ENCODE data around the gene MYO5A. TPM values are rescaled to one million over a fixed set of nuclear protein-coding genes. Genes with fewer than 3 reads are reported as not detected.

The MYO5A gene
- total and polyA plus RNA-seq, 10 of the 15 experiments (the other 5 are each of a cell fraction or from before 2014, with no cell fraction given), result 4.2 to 42.9 (median 31.1) TPM

DNA sequence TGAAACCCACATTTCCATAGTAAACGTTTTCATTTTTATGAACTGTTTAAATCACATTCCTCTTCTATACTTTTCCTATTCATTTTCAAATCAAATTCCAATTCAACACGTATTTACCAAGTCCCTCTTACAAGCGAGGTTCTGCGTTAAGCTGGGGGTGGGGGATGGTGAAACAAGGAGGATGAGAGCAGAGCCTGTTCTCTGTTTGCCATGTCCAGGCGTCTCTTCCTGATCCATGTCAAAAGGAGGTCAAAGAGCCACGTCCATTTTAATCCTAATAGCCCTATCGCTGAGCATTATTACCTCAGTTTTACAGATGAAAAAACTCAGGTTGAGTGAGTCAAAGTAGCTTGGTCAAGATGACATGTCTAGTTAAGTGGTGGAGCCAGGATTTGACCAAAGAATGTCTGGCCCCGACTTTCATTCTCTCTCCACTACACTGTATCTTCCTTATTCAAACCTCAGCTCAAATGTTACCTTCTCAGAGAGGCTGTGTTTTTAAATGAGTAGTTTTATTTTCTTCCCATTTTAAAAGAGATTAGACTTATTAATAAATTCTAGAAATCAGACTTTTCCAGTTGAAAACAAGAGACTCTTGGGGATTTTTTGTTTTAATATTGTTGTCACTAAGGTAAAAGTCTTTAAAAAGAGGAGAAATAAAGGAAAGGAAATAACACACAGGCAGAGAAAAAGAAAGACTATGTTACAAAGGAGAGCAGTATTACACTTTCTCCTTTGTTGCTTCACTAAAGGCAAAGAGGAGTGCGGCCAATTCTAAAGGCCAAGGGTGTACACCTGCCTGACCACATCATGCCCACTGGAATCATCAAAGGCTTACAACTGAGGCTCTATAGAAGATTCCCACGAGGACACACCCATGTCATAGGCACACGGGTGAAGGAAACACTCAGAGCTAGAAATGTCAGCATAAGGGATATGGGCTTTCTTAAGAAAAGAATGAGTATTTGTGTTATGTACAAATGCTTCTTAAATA, 42.4 kb downstream of the MYO5A start:
- ChIA-PET POLR2A (no interaction called here), RAD21 (ENCODE audit: unreplicated experiment) (no interaction called here), CTCF (interaction anchor here (0.7 to 1.2 kb wide), 4 partner anchors 12 to 188 kb away, joined by 3 read pairs; no protein-coding TSS in a partner anchor), SMC1A (ENCODE audit: uncharacterized antibody, unreplicated experiment) (interaction anchor here (2.6 to 3.4 kb wide), 2 partner anchors 12 to 19 kb away, joined by 14 to 15 read pairs; no protein-coding TSS in a partner anchor)
- no peaks in the 10 kb centered on the region for H4K20me1 ChIP-seq (ENCODE audit: control insufficient read depth, insufficient read depth)
- intact Hi-C loops (cut with micrococcal nuclease; ENCODE audit: unreplicated experiment), result no loop called here
- H3K9ac ChIP-seq (ENCODE audit: control insufficient read depth, insufficient read depth, low read length), result no peak overlapping the region
- H3K9me3 ChIP-seq (replicated peaks; ENCODE audit: control insufficient read depth, insufficient read depth, low read length), result no peaks in the 10 kb centered on the region
- peaks cover 16% of the 10 kb centered on the region for H3K79me2 ChIP-seq (ENCODE audit: control insufficient read depth, insufficient read depth, low read length)
- no peak overlapping the region for H3K4me2 ChIP-seq (ENCODE audit: control insufficient read depth, insufficient read depth)
- in situ Hi-C loops (cut with MboI), result no loop called here
- H3K36me3 ChIP-seq (ENCODE audit: control insufficient read depth in 2 of 2, insufficient read depth in 2 of 2, low read length in 1 of 2), result no peaks in the 10 kb centered on the region
- WGBS (ENCODE audit: insufficient coverage, insufficient replicate concordance, low lambda C conversion rate, missing lambda C conversion rate), result 92% methylated on average over 11 of the region's 11 CpGs
- H2AFZ ChIP-seq (ENCODE audit: control insufficient read depth, low read depth, low read length), result no peak overlapping the region
- H3K27me3 ChIP-seq (replicated peaks in 1 of 2; ENCODE audit: control insufficient read depth in 2 of 2, insufficient read depth in 2 of 2, low read length in 1 of 2), result no peaks in the 10 kb centered on the region
- H3K4me3 ChIP-seq, result no peak overlapping the region
- H3K4me1 ChIP-seq (ENCODE audit: control insufficient read depth, insufficient read depth, low read length), result peaks cover 30% of the 10 kb centered on the region
- no peak overlapping the region for H3K27ac ChIP-seq (ENCODE audit: control insufficient read depth, insufficient read depth)
- no peak for ATAC-seq
- no TSS peak for BruUV-seq (replicated peaks)
- FAIRE-seq, result no peak
- no peak for DNase-seq (ENCODE audit: low read depth, low spot score)
- TF ChIP-seq, protein P1, sequence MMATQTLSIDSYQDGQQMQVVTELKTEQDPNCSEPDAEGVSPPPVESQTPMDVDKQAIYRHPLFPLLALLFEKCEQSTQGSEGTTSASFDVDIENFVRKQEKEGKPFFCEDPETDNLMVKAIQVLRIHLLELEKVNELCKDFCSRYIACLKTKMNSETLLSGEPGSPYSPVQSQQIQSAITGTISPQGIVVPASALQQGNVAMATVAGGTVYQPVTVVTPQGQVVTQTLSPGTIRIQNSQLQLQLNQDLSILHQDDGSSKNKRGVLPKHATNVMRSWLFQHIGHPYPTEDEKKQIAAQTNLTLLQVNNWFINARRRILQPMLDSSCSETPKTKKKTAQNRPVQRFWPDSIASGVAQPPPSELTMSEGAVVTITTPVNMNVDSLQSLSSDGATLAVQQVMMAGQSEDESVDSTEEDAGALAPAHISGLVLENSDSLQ (IDR thresholded peaks at IDR 0.05), result no peak
- TF ChIP-seq, protein P2, sequence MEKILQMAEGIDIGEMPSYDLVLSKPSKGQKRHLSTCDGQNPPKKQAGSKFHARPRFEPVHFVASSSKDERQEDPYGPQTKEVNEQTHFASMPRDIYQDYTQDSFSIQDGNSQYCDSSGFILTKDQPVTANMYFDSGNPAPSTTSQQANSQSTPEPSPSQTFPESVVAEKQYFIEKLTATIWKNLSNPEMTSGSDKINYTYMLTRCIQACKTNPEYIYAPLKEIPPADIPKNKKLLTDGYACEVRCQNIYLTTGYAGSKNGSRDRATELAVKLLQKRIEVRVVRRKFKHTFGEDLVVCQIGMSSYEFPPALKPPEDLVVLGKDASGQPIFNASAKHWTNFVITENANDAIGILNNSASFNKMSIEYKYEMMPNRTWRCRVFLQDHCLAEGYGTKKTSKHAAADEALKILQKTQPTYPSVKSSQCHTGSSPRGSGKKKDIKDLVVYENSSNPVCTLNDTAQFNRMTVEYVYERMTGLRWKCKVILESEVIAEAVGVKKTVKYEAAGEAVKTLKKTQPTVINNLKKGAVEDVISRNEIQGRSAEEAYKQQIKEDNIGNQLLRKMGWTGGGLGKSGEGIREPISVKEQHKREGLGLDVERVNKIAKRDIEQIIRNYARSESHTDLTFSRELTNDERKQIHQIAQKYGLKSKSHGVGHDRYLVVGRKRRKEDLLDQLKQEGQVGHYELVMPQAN (conservative IDR thresholded peaks at IDR 0.05), result no peak
- TF ChIP-seq CHD2 (IDR thresholded peaks at IDR 0.05; ENCODE audit: borderline replicate concordance, low read depth, low read length) (no peak), SREBF1 (IDR thresholded peaks at IDR 0.05; ENCODE audit: low read length) (no peak), BACH1 (IDR thresholded peaks at IDR 0.05; ENCODE audit: borderline replicate concordance) (no peak), LARP7 (IDR thresholded peaks at IDR 0.05) (no peak), STAT3 (IDR thresholded peaks at IDR 0.05; ENCODE audit: low read depth, low read length) (no peak)
- TF ChIP-seq, protein P3, sequence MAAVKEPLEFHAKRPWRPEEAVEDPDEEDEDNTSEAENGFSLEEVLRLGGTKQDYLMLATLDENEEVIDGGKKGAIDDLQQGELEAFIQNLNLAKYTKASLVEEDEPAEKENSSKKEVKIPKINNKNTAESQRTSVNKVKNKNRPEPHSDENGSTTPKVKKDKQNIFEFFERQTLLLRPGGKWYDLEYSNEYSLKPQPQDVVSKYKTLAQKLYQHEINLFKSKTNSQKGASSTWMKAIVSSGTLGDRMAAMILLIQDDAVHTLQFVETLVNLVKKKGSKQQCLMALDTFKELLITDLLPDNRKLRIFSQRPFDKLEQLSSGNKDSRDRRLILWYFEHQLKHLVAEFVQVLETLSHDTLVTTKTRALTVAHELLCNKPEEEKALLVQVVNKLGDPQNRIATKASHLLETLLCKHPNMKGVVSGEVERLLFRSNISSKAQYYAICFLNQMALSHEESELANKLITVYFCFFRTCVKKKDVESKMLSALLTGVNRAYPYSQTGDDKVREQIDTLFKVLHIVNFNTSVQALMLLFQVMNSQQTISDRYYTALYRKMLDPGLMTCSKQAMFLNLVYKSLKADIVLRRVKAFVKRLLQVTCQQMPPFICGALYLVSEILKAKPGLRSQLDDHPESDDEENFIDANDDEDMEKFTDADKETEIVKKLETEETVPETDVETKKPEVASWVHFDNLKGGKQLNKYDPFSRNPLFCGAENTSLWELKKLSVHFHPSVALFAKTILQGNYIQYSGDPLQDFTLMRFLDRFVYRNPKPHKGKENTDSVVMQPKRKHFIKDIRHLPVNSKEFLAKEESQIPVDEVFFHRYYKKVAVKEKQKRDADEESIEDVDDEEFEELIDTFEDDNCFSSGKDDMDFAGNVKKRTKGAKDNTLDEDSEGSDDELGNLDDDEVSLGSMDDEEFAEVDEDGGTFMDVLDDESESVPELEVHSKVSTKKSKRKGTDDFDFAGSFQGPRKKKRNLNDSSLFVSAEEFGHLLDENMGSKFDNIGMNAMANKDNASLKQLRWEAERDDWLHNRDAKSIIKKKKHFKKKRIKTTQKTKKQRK (IDR thresholded peaks at IDR 0.05; ENCODE audit: low read depth, low read length), result no peak
- TF ChIP-seq, protein P4, sequence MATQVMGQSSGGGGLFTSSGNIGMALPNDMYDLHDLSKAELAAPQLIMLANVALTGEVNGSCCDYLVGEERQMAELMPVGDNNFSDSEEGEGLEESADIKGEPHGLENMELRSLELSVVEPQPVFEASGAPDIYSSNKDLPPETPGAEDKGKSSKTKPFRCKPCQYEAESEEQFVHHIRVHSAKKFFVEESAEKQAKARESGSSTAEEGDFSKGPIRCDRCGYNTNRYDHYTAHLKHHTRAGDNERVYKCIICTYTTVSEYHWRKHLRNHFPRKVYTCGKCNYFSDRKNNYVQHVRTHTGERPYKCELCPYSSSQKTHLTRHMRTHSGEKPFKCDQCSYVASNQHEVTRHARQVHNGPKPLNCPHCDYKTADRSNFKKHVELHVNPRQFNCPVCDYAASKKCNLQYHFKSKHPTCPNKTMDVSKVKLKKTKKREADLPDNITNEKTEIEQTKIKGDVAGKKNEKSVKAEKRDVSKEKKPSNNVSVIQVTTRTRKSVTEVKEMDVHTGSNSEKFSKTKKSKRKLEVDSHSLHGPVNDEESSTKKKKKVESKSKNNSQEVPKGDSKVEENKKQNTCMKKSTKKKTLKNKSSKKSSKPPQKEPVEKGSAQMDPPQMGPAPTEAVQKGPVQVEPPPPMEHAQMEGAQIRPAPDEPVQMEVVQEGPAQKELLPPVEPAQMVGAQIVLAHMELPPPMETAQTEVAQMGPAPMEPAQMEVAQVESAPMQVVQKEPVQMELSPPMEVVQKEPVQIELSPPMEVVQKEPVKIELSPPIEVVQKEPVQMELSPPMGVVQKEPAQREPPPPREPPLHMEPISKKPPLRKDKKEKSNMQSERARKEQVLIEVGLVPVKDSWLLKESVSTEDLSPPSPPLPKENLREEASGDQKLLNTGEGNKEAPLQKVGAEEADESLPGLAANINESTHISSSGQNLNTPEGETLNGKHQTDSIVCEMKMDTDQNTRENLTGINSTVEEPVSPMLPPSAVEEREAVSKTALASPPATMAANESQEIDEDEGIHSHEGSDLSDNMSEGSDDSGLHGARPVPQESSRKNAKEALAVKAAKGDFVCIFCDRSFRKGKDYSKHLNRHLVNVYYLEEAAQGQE (IDR thresholded peaks at IDR 0.05; ENCODE audit: low read depth, low read length), result no peak
- TF ChIP-seq, protein P5, sequence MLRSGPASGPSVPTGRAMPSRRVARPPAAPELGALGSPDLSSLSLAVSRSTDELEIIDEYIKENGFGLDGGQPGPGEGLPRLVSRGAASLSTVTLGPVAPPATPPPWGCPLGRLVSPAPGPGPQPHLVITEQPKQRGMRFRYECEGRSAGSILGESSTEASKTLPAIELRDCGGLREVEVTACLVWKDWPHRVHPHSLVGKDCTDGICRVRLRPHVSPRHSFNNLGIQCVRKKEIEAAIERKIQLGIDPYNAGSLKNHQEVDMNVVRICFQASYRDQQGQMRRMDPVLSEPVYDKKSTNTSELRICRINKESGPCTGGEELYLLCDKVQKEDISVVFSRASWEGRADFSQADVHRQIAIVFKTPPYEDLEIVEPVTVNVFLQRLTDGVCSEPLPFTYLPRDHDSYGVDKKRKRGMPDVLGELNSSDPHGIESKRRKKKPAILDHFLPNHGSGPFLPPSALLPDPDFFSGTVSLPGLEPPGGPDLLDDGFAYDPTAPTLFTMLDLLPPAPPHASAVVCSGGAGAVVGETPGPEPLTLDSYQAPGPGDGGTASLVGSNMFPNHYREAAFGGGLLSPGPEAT (IDR thresholded peaks at IDR 0.05; ENCODE audit: low read depth), result no peak
